Tibial nerve (tissue), 4 donors: ENCODE results near the gene FANCC.

Source experiments
- CTCF ChIP-seq, 5 experiments: fragments of 200-600 bp in 3 of 5; fragments of 450-650 bp in 2 of 5; sonication (generic) in 3 of 5; IDR thresholded peaks; one replicate each; pipeline ENCODE4 v1.5.1; 2016 to 2019; ENCODE audit warnings: antibody characterized with exemption in 5 of 5, mild to moderate bottlenecking in 3 of 5, moderate library complexity in 2 of 5
- EP300 ChIP-seq, 2 donors: sonication (generic); formaldehyde crosslinking; IDR thresholded peaks; one replicate each; pipeline ENCODE4 v1.6.1; 2017; ENCODE audit warnings: antibody characterized with exemption in 2 of 2, mild to moderate bottlenecking in 1 of 2

- no peak for TF ChIP-seq CTCF (IDR thresholded peaks at IDR 0.05)
- no peak for TF ChIP-seq EP300 (IDR thresholded peaks at IDR 0.05)
Measured at GRCh38 chr9:95204710-95205109, 112.8 kb downstream of the FANCC start.
